Naive thymus-derived CD4-positive, alpha-beta T cell (primary cell): ENCODE results near the gene KIF13A. TPM values are rescaled to one million over a fixed set of nuclear protein-coding genes. Genes with fewer than 3 reads are reported as not detected.

Experiments
- ATAC-seq: fragments of 150-1000 bp; cut with Tn5 transposase; 2 replicates; pipeline ENCODE4 v1.10.0; 2021; ENCODE audit warnings: mild to moderate bottlenecking, moderate library complexity
- CTCF ChIA-PET: fragments of 350-600 bp; sonication (Branson Sonifier 250); formaldehyde crosslinking; loops from one replicate; lab custom pipeline; 2021; ENCODE audit warnings: antibody characterized with exemption; lab: Charles Lee
- POLR2A ChIA-PET: fragments of 350-600 bp; sonication (Branson Sonifier 250); formaldehyde crosslinking; loops from one replicate; lab custom pipeline; 2021; ENCODE audit warnings: antibody characterized with exemption, inconsistent platforms; lab: Charles Lee
- DNase-seq, 9 donors: peaks; one replicate each; pipeline versions ENCODE4 v3.0.0 to v3.0.0-alpha.2; 2020 to 2022; ENCODE audit warnings: mixed read lengths in 1 of 9
- H3K27ac ChIP-seq: one replicate; pipeline ENCODE4 v1.7.0; 2013; ENCODE audit warnings: mild to moderate bottlenecking, low read depth, low read length, moderate library complexity
- H3K27me3 ChIP-seq, 2 donors: one replicate each; pipeline ENCODE4 v1.7.0; 2013; ENCODE audit warnings: low read length in 2 of 2, mild to moderate bottlenecking in 2 of 2, moderate library complexity in 2 of 2; ENCODE audit not compliant: control insufficient read depth in 2 of 2, insufficient read depth in 2 of 2
- H3K36me3 ChIP-seq, 3 experiments: 1 replicate in 2 of 3; 2 replicates in 1 of 3; pipeline ENCODE4 v1.7.0; 2013; ENCODE audit warnings: low read length in 3 of 3, mild to moderate bottlenecking in 3 of 3, moderate library complexity in 1 of 3; ENCODE audit not compliant: insufficient read depth in 3 of 3, control insufficient read depth in 2 of 3
- H3K4me1 ChIP-seq, 2 donors: one replicate each; pipeline ENCODE4 v1.7.0; 2013; ENCODE audit warnings: low read length in 2 of 2, mild to moderate bottlenecking in 2 of 2, moderate library complexity in 1 of 2; ENCODE audit not compliant: control insufficient read depth in 2 of 2, insufficient read depth in 2 of 2
- H3K4me3 ChIP-seq: 2 replicates; pipeline ENCODE4 v1.7.0; 2013; ENCODE audit warnings: mild to moderate bottlenecking, low read length
- H3K9me3 ChIP-seq, 3 experiments: 1 replicate in 2 of 3; 2 replicates in 1 of 3; pipeline ENCODE4 v1.7.0; 2013; ENCODE audit warnings: low read length in 3 of 3; ENCODE audit not compliant: control insufficient read depth in 2 of 3
- H3K27ac Mint-ChIP-seq, 9 donors: one replicate each; pipeline ENCODE4 v1.8.0; 2020 to 2022; ENCODE audit warnings: mixed read lengths in 9 of 9, mild to moderate bottlenecking in 8 of 9, moderate library complexity in 5 of 9, inconsistent platforms in 2 of 9
- H3K27me3 Mint-ChIP-seq, 5 donors: one replicate each; pipeline ENCODE4 v1.8.0; 2021 to 2022; ENCODE audit warnings: mixed read lengths in 5 of 5, mild to moderate bottlenecking in 1 of 5
- H3K36me3 Mint-ChIP-seq, 5 donors: one replicate each; pipeline ENCODE4 v1.8.0; 2020 to 2022; ENCODE audit warnings: mixed read lengths in 5 of 5, mild to moderate bottlenecking in 3 of 5, inconsistent platforms in 1 of 5
- H3K4me1 Mint-ChIP-seq, 7 donors: one replicate each; pipeline ENCODE4 v1.8.0; 2020 to 2022; ENCODE audit warnings: mixed read lengths in 7 of 7, mild to moderate bottlenecking in 3 of 7, inconsistent platforms in 1 of 7
- H3K4me3 Mint-ChIP-seq, 10 donors: one replicate each; pipeline ENCODE4 v1.8.0; 2020 to 2022; ENCODE audit warnings: mild to moderate bottlenecking in 10 of 10, mixed read lengths in 10 of 10, moderate library complexity in 6 of 10, inconsistent platforms in 2 of 10
- H3K9me3 Mint-ChIP-seq, 11 donors: one replicate each; pipeline ENCODE4 v1.8.0; 2020 to 2022; ENCODE audit warnings: mixed read lengths in 11 of 11, mild to moderate bottlenecking in 4 of 11, inconsistent platforms in 1 of 11, moderate library complexity in 1 of 11
- intact Hi-C, 2 donors: fragments of 100-400 bp; cut with micrococcal nuclease; formaldehyde crosslinking; loops; one replicate each; pipeline ENCODE4 v1.15.1; 2023
- polyA plus RNA-seq, 2 donors: library from polyadenylated mRNA; unstranded; fragments of 300-500 nt; fragmentation: Illumina TruSeq; gene quantifications; one replicate each; pipeline ENCODE4 v1.2.3, GENCODE V29; 2021
- total RNA-seq, 6 experiments: library from RNA in 5 of 6; stranded (reverse) in 5 of 6; gene quantifications; 1 replicate in 5 of 6; 2 replicates in 1 of 6; pipeline ENCODE4 v1.2.3 and lab custom pipeline; 2021 to 2026

Gene KIF13A
- total and polyA plus RNA-seq, 7 experiments from 2014 or later, result 0.05 to 21.0 (median 0.97) TPM; not detected in 2

DNA sequence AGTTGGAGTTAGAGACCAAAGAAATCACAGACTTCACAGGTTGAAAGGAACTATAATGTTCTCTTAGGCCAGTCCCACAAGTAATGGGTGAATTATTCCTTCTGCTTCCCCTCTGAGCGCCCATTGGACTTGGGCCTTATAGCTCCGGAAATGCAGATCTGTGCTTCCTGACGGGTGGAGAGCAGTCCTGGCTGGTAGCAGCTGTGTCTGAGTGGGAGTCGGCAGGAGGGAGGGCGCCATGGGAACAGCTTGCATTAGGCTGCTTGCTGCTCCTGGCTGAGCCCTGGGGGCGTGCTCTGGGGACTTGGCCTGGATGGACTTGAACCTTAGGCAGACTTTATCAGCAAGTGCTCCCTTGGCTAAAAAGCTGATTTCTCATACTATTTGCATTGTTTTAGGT is 262.4 kb downstream of the KIF13A start:
- H3K9me3 ChIP-seq, result no peaks in the 10 kb centered on the region
- H3K27ac Mint-ChIP-seq, result no peak overlapping the region
- no peak overlapping the region for H3K4me3 ChIP-seq
- H3K4me1 Mint-ChIP-seq, result no peaks in the 10 kb centered on the region
- intact Hi-C loops, result no loop called here
- H3K27me3 ChIP-seq, result no peaks in the 10 kb centered on the region
- H3K27me3 Mint-ChIP-seq, result peaks cover 0 to 12% (median 0%) of the 10 kb centered on the region in 5 donors
- ChIA-PET CTCF (no interaction called here), POLR2A (no interaction called here)
- no peak overlapping the region for H3K27ac ChIP-seq
- no peak for DNase-seq
- no peak overlapping the region for H3K4me3 Mint-ChIP-seq
- H3K4me1 ChIP-seq, result no peaks in the 10 kb centered on the region
- no peaks in the 10 kb centered on the region for H3K36me3 ChIP-seq
- no peak for ATAC-seq
- no peaks in the 10 kb centered on the region for H3K36me3 Mint-ChIP-seq
- peaks cover 0 to 3% (median 0%) of the 10 kb centered on the region in 11 donors for H3K9me3 Mint-ChIP-seq

DNA sequence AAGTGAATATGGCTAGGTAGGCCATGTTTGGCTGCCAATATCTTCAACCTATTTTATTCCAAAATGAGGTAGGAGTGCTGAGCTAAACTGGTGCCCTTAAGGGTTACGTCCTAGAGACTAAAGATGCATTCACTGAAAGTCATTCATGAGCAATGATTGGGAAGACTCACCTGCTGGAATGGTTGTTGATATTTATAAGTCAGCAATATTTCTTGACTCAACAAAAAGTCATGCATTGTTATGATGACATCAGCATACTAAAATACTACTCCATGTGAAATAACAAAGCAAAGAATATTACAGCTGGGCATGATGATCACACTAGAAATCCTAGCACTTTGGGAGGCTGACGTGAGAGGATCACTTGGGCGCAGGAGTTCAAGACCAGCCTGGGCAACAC is 263.1 kb downstream of the KIF13A start:
- DNase-seq (no peak), ATAC-seq (no peak)
- H3K27me3 ChIP-seq, result no peaks in the 10 kb centered on the region
- POLR2A ChIA-PET, result no interaction called here
- no peaks in the 10 kb centered on the region for H3K9me3 ChIP-seq
- H3K4me3 ChIP-seq, result no peak overlapping the region
- H3K27ac Mint-ChIP-seq, result no peak overlapping the region
- H3K36me3 ChIP-seq, result no peaks in the 10 kb centered on the region
- no peaks in the 10 kb centered on the region for H3K4me1 Mint-ChIP-seq
- H3K4me1 ChIP-seq, result no peaks in the 10 kb centered on the region
- H3K9me3 Mint-ChIP-seq, result peaks cover 0 to 2% (median 0%) of the 10 kb centered on the region in 11 donors
- peaks cover 0 to 14% (median 0%) of the 10 kb centered on the region in 5 donors for H3K27me3 Mint-ChIP-seq
- H3K36me3 Mint-ChIP-seq, result no peaks in the 10 kb centered on the region
- intact Hi-C loops, result no loop called here
- no peak overlapping the region for H3K27ac ChIP-seq
- no peak overlapping the region for H3K4me3 Mint-ChIP-seq
- CTCF ChIA-PET, result no interaction called here

DNA sequence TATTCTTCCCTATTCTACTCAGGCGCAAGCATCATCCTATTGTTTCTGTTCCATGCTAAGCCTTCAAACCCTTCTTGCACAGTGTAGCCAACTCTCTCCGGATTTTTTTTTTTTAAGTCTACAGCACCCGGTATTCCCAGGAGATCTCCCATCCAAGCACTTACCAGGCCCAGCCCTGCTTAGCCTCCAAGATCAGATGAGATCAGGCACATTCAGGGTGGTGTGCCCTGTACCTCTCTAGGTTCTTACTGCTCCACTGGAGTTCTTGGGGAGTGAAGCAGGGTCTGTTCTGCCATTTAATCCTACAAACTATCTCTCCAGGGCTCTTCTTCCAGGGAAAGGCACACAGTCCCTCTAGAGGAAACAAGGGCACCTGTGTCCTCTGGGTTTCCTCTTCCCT is 265.8 kb downstream of the KIF13A start:
- Mint-ChIP-seq H3K27ac (no peak overlapping the region), H3K9me3 (no peaks in the 10 kb centered on the region), H3K4me1 (no peaks in the 10 kb centered on the region), H3K4me3 (no peak overlapping the region), H3K36me3 (no peaks in the 10 kb centered on the region), H3K27me3 (peaks cover 0 to 17% (median 0%) of the 10 kb centered on the region in 5 donors)
- no peaks in the 10 kb centered on the region for H3K9me3 ChIP-seq
- H3K27ac ChIP-seq, result no peak overlapping the region
- no peaks in the 10 kb centered on the region for H3K4me1 ChIP-seq
- H3K27me3 ChIP-seq, result no peaks in the 10 kb centered on the region
- H3K36me3 ChIP-seq, result no peaks in the 10 kb centered on the region
- ATAC-seq, result no peak
- ChIA-PET POLR2A (no interaction called here), CTCF (interaction anchor here (0.6 kb wide), 1 partner anchor 93 kb away, joined by 3 read pairs; no protein-coding TSS in a partner anchor)
- H3K4me3 ChIP-seq, result no peak overlapping the region
- intact Hi-C loops, result no loop called here
- DNase-seq, result no peak

DNA sequence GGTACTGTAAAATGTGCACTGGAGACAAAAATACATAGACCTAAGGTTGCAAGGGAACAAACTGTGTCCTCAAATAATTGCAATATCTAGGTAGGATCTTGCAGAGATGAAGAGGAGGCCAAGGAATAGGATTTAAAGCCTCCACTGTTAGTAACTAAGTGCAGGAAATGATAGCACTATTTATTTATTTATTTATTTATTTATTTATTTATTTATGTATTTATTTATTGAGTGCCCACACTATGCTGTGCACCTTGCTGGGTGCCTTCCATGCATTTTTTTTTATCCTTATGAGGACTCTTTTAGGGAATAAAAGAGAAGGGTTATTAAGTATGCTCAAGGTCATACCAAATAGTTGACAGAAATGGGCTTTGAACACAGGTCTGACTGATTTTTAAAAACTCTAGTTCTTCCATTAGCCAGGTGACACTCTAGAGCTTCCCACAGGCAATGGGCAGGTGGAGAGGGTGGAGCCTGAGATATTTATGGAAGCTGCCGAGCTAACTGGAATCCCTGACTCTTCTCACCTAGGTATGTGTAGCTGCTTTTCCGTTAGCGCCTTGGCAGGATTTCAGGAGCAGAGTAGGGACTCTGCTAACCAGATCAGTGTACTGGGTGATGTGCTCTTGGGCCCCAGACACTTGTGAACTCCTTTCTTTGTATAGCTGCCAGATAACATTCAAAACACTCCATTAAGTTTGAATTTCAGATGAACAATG is 268.0 kb downstream of the KIF13A start:
- H3K27ac ChIP-seq, result no peak overlapping the region
- H3K4me3 ChIP-seq, result no peak overlapping the region
- intact Hi-C loops, result no loop called here
- Mint-ChIP-seq H3K9me3 (no peaks in the 10 kb centered on the region), H3K27ac (no peak overlapping the region), H3K4me1 (peaks cover 0 to 9% (median 0%) of the 10 kb centered on the region in 7 donors), H3K27me3 (peaks cover 0 to 22% (median 0%) of the 10 kb centered on the region in 5 donors), H3K36me3 (peaks cover 0 to 1% (median 0%) of the 10 kb centered on the region in 5 donors), H3K4me3 (no peak overlapping the region)
- H3K27me3 ChIP-seq, result no peaks in the 10 kb centered on the region
- no peak for ATAC-seq
- POLR2A ChIA-PET, result interaction anchor here (0.9 kb wide), 1 partner anchor 12 kb away, joined by 4 read pairs; the partner anchor contains the start of gene NUP153
- no peak for DNase-seq
- H3K4me1 ChIP-seq, result no peaks in the 10 kb centered on the region
- CTCF ChIA-PET, result no interaction called here
- H3K9me3 ChIP-seq, result no peaks in the 10 kb centered on the region
- H3K36me3 ChIP-seq, result no peaks in the 10 kb centered on the region

DNA sequence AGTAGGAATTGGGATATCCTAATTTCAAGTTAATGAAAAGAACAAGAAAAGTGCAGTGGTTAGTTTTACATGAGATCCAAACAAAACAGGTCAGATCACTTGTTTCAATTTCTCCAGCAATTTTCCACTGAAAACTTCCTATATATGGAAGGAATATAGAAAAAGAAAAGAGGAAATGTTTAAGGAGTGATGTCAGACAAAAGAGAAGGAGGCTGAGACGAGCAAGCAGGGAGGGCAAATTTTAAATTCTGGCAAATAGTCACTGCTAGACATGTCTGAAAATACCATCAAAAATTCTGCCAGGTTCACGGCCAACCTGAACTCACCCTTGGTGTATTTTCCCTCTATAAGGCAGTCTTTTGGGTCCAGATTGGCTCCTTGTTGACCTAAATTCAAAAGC is 271.2 kb downstream of the KIF13A start:
- H3K27ac Mint-ChIP-seq, result no peak overlapping the region
- peaks cover 0 to 1% (median 0%) of the 10 kb centered on the region in 5 donors for H3K36me3 Mint-ChIP-seq
- Histone ChIP-seq H3K4me3 (no peak overlapping the region), H3K27me3 (no peaks in the 10 kb centered on the region), H3K36me3 (no peaks in the 10 kb centered on the region), H3K9me3 (no peaks in the 10 kb centered on the region), H3K27ac (no peak overlapping the region), H3K4me1 (no peaks in the 10 kb centered on the region)
- intact Hi-C loops, result no loop called here
- peaks cover 0 to 12% (median 0%) of the 10 kb centered on the region in 5 donors for H3K27me3 Mint-ChIP-seq
- DNase-seq (no peak), ATAC-seq (no peak)
- POLR2A ChIA-PET, result interaction anchor here (0.7 kb wide), 1 partner anchor 205 kb away, joined by 3 read pairs; no protein-coding TSS in a partner anchor
- CTCF ChIA-PET, result interaction anchor here (1.6 kb wide), 1 partner anchor 9 kb away, joined by 5 read pairs; no protein-coding TSS in a partner anchor
- H3K9me3 Mint-ChIP-seq, result no peaks in the 10 kb centered on the region
- H3K4me3 Mint-ChIP-seq, result no peak overlapping the region
- H3K4me1 Mint-ChIP-seq, result peaks cover 0 to 18% (median 0%) of the 10 kb centered on the region in 7 donors

DNA sequence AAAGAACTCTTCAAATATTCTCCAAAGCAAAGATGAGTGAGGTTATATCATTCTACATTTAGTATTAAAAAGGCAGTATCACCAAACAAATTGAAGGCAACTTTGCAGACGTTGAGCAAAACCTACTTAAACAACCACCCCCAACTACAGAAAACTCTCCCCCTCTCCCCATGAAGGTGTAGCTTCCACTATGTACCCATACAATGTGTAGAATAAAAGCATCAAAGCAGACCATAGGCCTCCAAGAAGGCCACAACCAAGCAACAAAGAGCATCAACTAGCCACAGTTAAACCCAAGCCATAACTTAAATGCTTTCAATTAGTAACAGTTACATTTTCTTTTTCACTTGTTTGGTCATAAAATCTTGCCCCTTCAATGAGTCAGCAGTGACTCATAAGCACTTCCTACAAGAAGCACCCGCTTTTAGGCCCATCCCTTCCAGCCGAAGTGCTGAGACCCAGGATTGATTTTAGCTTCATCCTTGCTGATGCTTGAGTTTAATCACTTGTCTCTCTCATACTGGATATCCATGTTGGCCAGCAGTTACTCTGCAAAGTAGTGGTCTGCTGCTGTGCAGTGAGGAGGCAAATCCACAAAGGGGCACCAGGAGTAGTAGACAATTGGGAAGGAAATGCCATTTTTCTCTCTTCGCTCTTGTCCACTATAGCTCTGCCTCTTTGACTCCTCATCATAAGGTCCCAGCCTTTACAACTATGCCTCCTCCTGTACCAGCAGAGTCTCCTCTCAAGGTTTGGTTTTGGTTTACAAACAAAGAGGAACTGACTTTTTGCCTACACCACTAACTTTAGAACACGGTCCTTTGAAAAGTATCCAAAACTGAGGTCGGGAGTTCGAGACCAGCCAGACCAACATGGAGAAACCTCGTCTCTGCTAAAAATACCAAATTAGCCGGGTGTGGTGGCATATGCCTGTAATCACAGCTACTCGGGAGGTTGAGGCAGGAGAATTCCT is 272.3 kb downstream of the KIF13A start:
- Histone ChIP-seq H3K36me3 (no peaks in the 10 kb centered on the region), H3K27ac (no peak overlapping the region), H3K4me1 (no peaks in the 10 kb centered on the region), H3K9me3 (no peaks in the 10 kb centered on the region), H3K27me3 (no peaks in the 10 kb centered on the region), H3K4me3 (no peak overlapping the region)
- intact Hi-C loops, result no loop called here
- Mint-ChIP-seq H3K27me3 (peaks cover 0 to 12% (median 0%) of the 10 kb centered on the region in 5 donors), H3K9me3 (no peaks in the 10 kb centered on the region), H3K36me3 (peaks cover 0 to 3% (median 0%) of the 10 kb centered on the region in 5 donors), H3K4me1 (peaks cover 0 to 20% (median 0%) of the 10 kb centered on the region in 7 donors), H3K27ac (peak overlapping the region in 2 of 9 donors; percentile 29 to 87), H3K4me3 (peak overlapping the region in 1 of 10 donors; percentile 65)
- ATAC-seq (peak; percentile 76), DNase-seq (peak in 1 of 9 donors; percentile 32)
- CTCF ChIA-PET, result interaction anchor here (1.6 kb wide), 1 partner anchor 8 kb away, joined by 5 read pairs; no protein-coding TSS in a partner anchor
- POLR2A ChIA-PET, result interaction anchor here (0.7 kb wide), 1 partner anchor 204 kb away, joined by 3 read pairs; no protein-coding TSS in a partner anchor
